ENCODE data around the gene RAPGEF6.

DNA sequence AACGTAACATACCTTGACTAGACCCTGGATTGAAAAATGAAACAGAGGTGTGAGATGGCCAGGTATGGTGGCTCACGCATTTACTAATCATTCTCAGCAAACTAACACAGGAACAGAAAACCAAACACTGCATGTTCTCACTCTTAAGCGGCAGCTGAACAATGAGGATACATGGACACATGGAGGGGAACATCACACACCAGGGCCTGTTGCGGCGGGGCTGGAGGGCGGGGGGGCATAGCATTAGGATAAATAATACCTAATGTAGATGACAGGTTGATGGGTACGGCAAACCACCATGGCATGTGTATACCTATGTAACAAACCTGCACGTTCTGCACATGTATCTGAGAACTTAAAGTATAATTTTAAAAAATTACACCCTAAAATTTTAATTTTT is 15.9 kb downstream of the RAPGEF6 start:
- TF ChIP-seq GATA3 (IDR thresholded peaks at IDR 0.05; ENCODE audit: low read depth, low read length): no peak
- no peak for TF ChIP-seq GATA2 (IDR thresholded peaks at IDR 0.05; ENCODE audit: low read depth, low read length)
